Measurements from ENCODE around the gene TMED10. TPM values are rescaled to one million over a fixed set of nuclear protein-coding genes. Genes with fewer than 3 reads are reported as not detected.

Gene TMED10
- total RNA-seq, 1 experiment from 2014 or later = 255 TPM

GRCh38 chr14:75222208-75222701 lies 45.8 kb upstream of the TMED10 start:
- H3K36me3 Mint-ChIP-seq (ENCODE audit: insufficient read depth, unreplicated experiment) = no peaks in the 10 kb centered on the region
- no peaks in the 10 kb centered on the region for H3K9me3 Mint-ChIP-seq (ENCODE audit: unreplicated experiment)
- no peak for DNase-seq
- no TSS peak for BruUV-seq (replicated peaks)
- POLR2A ChIA-PET = no interaction called here
- intact Hi-C loops (cut with micrococcal nuclease; ENCODE audit: unreplicated experiment) = no loop called here
- no peaks in the 10 kb centered on the region for H3K9me3 ChIP-seq
- H3K27ac Mint-ChIP-seq (ENCODE audit: unreplicated experiment) = no peak overlapping the region
- TF ChIP-seq, protein P1, sequence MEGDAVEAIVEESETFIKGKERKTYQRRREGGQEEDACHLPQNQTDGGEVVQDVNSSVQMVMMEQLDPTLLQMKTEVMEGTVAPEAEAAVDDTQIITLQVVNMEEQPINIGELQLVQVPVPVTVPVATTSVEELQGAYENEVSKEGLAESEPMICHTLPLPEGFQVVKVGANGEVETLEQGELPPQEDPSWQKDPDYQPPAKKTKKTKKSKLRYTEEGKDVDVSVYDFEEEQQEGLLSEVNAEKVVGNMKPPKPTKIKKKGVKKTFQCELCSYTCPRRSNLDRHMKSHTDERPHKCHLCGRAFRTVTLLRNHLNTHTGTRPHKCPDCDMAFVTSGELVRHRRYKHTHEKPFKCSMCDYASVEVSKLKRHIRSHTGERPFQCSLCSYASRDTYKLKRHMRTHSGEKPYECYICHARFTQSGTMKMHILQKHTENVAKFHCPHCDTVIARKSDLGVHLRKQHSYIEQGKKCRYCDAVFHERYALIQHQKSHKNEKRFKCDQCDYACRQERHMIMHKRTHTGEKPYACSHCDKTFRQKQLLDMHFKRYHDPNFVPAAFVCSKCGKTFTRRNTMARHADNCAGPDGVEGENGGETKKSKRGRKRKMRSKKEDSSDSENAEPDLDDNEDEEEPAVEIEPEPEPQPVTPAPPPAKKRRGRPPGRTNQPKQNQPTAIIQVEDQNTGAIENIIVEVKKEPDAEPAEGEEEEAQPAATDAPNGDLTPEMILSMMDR (IDR thresholded peaks at IDR 0.05; ENCODE audit: insufficient read depth in 1 of 2, low read depth in 1 of 2, low read length in 1 of 2, severe bottlenecking in 1 of 2, unreplicated experiment in 1 of 2) = no peak
- H3K4me3 ChIP-seq (ENCODE audit: low read depth, low read length) = no peak overlapping the region
- H3K36me3 ChIP-seq (ENCODE audit: control insufficient read depth, insufficient read depth, low read length) = no peaks in the 10 kb centered on the region
- H3K4me1 Mint-ChIP-seq (ENCODE audit: low read depth, unreplicated experiment) = peaks cover 17% of the 10 kb centered on the region
- H3K4me1 ChIP-seq = peaks cover 10% of the 10 kb centered on the region
- no peaks in the 10 kb centered on the region for H3K27me3 ChIP-seq (replicated peaks; ENCODE audit: control insufficient read depth, insufficient read depth, low read length)
- no peak overlapping the region for H3K4me3 Mint-ChIP-seq (ENCODE audit: unreplicated experiment)
- H3K27me3 Mint-ChIP-seq (ENCODE audit: insufficient read depth, unreplicated experiment) = no peaks in the 10 kb centered on the region
- CTCF ChIA-PET = no interaction called here

DNA sequence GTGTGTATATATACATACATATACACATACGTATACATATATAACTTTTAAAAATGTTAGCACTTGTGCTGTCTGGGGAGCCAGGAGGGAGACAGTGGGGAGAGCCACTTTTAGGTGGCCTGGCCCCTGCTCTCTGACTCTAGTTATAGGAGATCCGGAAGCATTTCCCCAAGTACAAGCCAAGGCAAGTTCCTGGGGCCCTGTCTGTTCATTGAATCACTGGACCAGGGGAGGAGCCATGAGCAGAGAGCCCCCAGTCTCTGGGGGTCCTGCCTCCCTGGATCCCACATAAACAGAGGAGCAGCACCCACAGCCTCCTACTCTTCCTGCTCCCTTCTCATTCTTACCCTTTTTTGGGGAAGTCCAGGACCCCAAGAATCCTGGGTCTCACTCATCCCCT lies 45.4 kb upstream of the TMED10 start:
- H3K9me3 Mint-ChIP-seq (ENCODE audit: unreplicated experiment) = no peaks in the 10 kb centered on the region
- ChIA-PET CTCF (no interaction called here), POLR2A (no interaction called here)
- no peak overlapping the region for H3K4me3 Mint-ChIP-seq (ENCODE audit: unreplicated experiment)
- DNase-seq = no peak
- H3K4me3 ChIP-seq (ENCODE audit: low read depth, low read length) = no peak overlapping the region
- H3K36me3 ChIP-seq (ENCODE audit: control insufficient read depth, insufficient read depth, low read length) = no peaks in the 10 kb centered on the region
- H3K4me1 Mint-ChIP-seq (ENCODE audit: low read depth, unreplicated experiment) = peaks cover 14% of the 10 kb centered on the region
- no peak overlapping the region for H3K27ac Mint-ChIP-seq (ENCODE audit: unreplicated experiment)
- TF ChIP-seq, protein P1 (IDR thresholded peaks at IDR 0.05; ENCODE audit: insufficient read depth in 1 of 2, low read depth in 1 of 2, low read length in 1 of 2, severe bottlenecking in 1 of 2, unreplicated experiment in 1 of 2) = no peak
- intact Hi-C loops (cut with micrococcal nuclease; ENCODE audit: unreplicated experiment) = no loop called here
- H3K4me1 ChIP-seq = peaks cover 7% of the 10 kb centered on the region
- no peaks in the 10 kb centered on the region for H3K36me3 Mint-ChIP-seq (ENCODE audit: insufficient read depth, unreplicated experiment)
- H3K27me3 Mint-ChIP-seq (ENCODE audit: insufficient read depth, unreplicated experiment) = no peaks in the 10 kb centered on the region
- no peaks in the 10 kb centered on the region for H3K9me3 ChIP-seq
- no TSS peak for BruUV-seq (replicated peaks)
- H3K27me3 ChIP-seq (replicated peaks; ENCODE audit: control insufficient read depth, insufficient read depth, low read length) = no peaks in the 10 kb centered on the region

DNA sequence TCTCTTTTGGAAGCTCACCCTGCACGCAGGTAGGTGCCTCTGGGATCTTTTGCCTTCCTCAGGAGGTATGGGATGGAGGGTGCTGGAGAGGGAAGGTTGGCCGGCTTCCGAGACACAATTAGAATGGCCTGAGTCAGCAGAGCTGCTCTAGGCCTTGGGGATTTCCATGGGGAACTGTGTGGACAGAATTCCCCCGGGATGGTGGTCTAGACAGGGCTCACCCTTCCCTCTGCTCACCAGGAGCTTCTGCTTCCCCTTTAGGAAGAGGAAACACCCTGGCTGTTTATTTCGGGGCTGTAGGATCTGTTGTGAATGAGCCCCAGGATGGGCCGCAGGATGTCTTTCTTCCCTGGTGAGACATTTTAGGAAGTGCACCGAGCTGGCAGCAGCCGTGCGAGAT lies 43.7 kb upstream of the TMED10 start:
- ChIA-PET POLR2A (no interaction called here), CTCF (interaction anchor here (0.6 kb wide), 1 partner anchor 376 kb away, joined by 3 read pairs; no protein-coding TSS in a partner anchor)
- H3K4me1 Mint-ChIP-seq (ENCODE audit: low read depth, unreplicated experiment) = peaks cover 7% of the 10 kb centered on the region
- Histone ChIP-seq H3K36me3 (ENCODE audit: control insufficient read depth, insufficient read depth, low read length) (no peaks in the 10 kb centered on the region), H3K9me3 (no peaks in the 10 kb centered on the region), H3K27me3 (replicated peaks; ENCODE audit: control insufficient read depth, insufficient read depth, low read length) (no peaks in the 10 kb centered on the region), H3K4me1 (peaks cover 6% of the 10 kb centered on the region), H3K4me3 (ENCODE audit: low read depth, low read length) (no peak overlapping the region)
- no peak for DNase-seq
- BruUV-seq (replicated peaks) = no TSS peak
- no peak overlapping the region for H3K4me3 Mint-ChIP-seq (ENCODE audit: unreplicated experiment)
- H3K36me3 Mint-ChIP-seq (ENCODE audit: insufficient read depth, unreplicated experiment) = no peaks in the 10 kb centered on the region
- H3K27me3 Mint-ChIP-seq (ENCODE audit: insufficient read depth, unreplicated experiment) = no peaks in the 10 kb centered on the region
- no peak overlapping the region for H3K27ac Mint-ChIP-seq (ENCODE audit: unreplicated experiment)
- H3K9me3 Mint-ChIP-seq (ENCODE audit: unreplicated experiment) = no peaks in the 10 kb centered on the region
- TF ChIP-seq, protein P1 (IDR thresholded peaks at IDR 0.05; ENCODE audit: insufficient read depth in 1 of 2, low read depth in 1 of 2, low read length in 1 of 2, severe bottlenecking in 1 of 2, unreplicated experiment in 1 of 2) = no peak
- intact Hi-C loops (cut with micrococcal nuclease; ENCODE audit: unreplicated experiment) = no loop called here
